CMK (cell line): ENCODE measurements around the gene DCAF8.

Source experiments
- DNase-seq: peaks from one replicate; pipeline ENCODE4 v3.0.0-alpha.2; 2010; ENCODE audit warnings: low read depth

The DCAF8 gene

GRCh38 chr1:160204526-160205241, 57.7 kb downstream of the DCAF8 start:
- DNase-seq: no peak

- DNase-seq: no peak
Measured at GRCh38 chr1:160200786-160201185, 61.6 kb downstream of the DCAF8 start.

- DNase-seq: no peak
Measured at GRCh38 chr1:160197231-160197630, 65.1 kb downstream of the DCAF8 start.

GRCh38 chr1:160196143-160196542, 66.2 kb downstream of the DCAF8 start:
- no peak for DNase-seq

GRCh38 chr1:160194737-160195059, 67.7 kb downstream of the DCAF8 start:
- no peak for DNase-seq

GRCh38 chr1:160193832-160194736, 68.3 kb downstream of the DCAF8 start:
- no peak for DNase-seq

GRCh38 chr1:160193091-160193819, 69.1 kb downstream of the DCAF8 start:
- DNase-seq: peak; percentile 57

- no peak for DNase-seq
Measured at GRCh38 chr1:160192234-160192633, 70.1 kb downstream of the DCAF8 start.

GRCh38 chr1:160191756-160192155, 70.6 kb downstream of the DCAF8 start:
- DNase-seq: no peak

GRCh38 chr1:160189649-160190625, 72.4 kb downstream of the DCAF8 start, which contains the start of gene CASQ1:
TSS of gene CASQ1 (plus strand) at chr1:160190575. CDS start at chr1:160190752, 177 bp downstream.
- no peak for DNase-seq

GRCh38 chr1:160188341-160188740, 74.0 kb downstream of the DCAF8 start:
- DNase-seq: no peak

- no peak for DNase-seq
Measured at GRCh38 chr1:160187407-160187806, 74.9 kb downstream of the DCAF8 start.

- DNase-seq: no peak
Measured at GRCh38 chr1:160186729-160187128, 75.6 kb downstream of the DCAF8 start.

GRCh38 chr1:160186246-160186645, 76.1 kb downstream of the DCAF8 start:
- no peak for DNase-seq

GRCh38 chr1:160179336-160179735, 83.0 kb downstream of the DCAF8 start:
- DNase-seq: no peak

GRCh38 chr1:160178731-160179130, 83.6 kb downstream of the DCAF8 start:
- DNase-seq: no peak

- no peak for DNase-seq
Measured at GRCh38 chr1:160177667-160178066, 84.7 kb downstream of the DCAF8 start.

- DNase-seq: no peak
Measured at GRCh38 chr1:160177231-160177630, 85.1 kb downstream of the DCAF8 start.

- DNase-seq: no peak
Measured at GRCh38 chr1:160171980-160172379, 90.4 kb downstream of the DCAF8 start.

- no peak for DNase-seq
Measured at GRCh38 chr1:160171354-160171753, 91.0 kb downstream of the DCAF8 start.
